IPS DF 4.7 (cell line): ENCODE data around the gene CMPK2.
"Not testable (repeated sequence)": the region's sequence is repeated elsewhere in the genome, so short reads cannot be mapped to it uniquely, and the experiment has no call there.

Experiments
- DNase-seq: peaks from one replicate; pipeline ENCODE4 v3.0.0-alpha.2; 2013; ENCODE audit warnings: low spot score; ENCODE audit errors: extremely low read depth

The CMPK2 gene

GRCh38 chr2:6881046-6881445, 15.3 kb upstream of the CMPK2 start:
- DNase-seq, result no peak

- no peak for DNase-seq
Measured at GRCh38 chr2:6880200-6880733, 14.6 kb upstream of the CMPK2 start.

DNA sequence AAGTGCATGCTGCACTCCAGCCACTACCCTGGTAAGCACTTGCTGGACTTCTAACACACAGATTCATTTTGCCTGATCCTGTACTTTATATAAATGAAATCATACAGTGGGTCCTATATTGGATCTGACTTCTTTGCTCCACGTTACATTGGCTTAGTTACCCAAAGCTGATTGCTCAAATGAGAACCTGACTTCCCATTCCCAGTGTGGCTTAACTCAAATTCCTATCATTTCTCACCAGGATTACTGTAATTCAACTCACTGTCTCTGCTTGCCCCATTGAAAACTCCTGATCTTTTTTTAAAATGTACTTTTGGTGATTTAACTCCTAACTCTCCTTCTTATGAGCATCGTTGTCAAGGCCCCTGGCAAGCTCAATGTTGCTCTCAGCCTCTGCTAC, 13.3 kb upstream of the CMPK2 start:
- DNase-seq, result no peak

- no peak for DNase-seq
Measured at GRCh38 chr2:6878549-6878948, 12.8 kb upstream of the CMPK2 start.

DNA sequence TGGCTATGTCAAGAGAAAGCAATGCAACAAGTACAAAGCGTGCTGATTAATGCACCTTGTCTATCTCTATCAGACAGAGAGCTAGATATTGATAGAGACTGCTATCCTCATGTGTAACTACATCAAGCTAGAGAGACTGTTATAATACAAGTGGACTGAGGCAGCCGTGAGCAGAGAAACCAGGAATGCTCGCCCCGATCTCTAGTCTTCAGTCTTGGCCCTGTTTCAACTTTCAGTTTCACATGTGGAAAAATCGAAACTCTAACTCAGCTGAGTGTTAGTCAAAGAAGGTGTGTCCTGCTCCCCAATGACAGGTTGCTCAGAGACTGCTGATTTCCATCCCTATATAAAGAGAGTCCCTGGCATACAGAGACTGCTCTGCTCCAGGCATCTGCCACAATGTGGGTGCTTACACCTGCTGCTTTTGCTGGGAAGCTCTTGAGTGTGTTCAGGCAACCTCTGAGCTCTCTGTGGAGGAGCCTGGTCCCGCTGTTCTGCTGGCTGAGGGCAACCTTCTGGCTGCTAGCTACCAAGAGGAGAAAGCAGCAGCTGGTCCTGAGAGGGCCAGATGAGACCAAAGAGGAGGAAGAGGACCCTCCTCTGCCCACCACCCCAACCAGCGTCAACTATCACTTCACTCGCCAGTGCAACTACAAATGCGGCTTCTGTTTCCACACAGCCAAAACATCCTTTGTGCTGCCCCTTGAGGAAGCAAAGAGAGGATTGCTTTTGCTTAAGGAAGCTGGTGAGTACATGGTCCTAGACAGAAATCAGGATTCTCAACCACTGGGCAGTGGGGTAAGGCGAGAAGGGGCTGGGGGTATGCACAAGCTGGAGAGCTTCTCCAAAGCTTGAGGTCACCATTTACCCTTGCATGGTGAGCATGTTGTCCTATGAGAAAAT, 11.9 kb upstream of the CMPK2 start, which contains the start of gene RSAD2:
RSAD2 (plus strand) TSS at position 376 of the 903 bp plus-strand sequence; CDS start at position 400, 24 bp downstream.
- no peak for DNase-seq

GRCh38 chr2:6876309-6876708, 10.6 kb upstream of the CMPK2 start:
- DNase-seq, result no peak

DNA sequence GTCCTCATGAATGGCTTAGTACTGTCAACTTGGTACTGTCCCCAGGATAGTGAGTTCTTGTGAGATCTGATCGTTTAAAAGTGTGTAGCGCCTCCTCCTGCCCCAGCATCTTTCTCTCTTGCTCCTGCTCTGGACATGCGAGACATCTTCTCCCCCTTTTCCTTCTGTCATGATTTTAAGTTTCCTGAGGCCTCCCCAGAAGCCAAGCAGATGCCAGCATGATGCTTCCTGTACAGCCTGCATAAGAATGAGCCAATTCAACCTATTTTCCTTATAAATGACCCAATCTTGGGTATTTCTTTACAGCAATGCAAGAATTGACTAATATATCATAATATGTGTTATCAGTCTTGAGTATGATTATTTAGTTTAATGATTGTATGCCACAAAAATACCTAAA, 8.3 kb upstream of the CMPK2 start:
- DNase-seq, result no peak

DNA sequence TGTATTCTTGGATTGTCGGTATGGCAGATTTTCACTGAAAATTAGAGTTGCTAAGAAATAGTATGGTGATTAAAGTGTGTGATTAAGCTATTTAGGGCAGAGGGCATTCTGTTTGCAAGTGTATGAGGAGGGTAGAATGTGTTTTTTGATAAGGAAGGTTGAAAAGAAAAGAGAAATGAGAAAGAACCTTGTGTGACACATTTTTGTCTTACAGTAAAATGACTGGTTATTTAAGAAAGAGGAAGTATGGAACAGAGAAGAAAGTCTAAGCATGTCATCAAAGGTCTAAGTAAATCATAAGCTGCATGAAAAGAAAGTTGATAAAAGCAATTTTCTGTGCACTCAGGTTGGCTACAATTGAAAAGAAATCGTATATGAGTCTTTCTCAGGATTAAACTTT, 6.7 kb upstream of the CMPK2 start:
- no peak for DNase-seq

- no peak for DNase-seq
Measured at GRCh38 chr2:6866982-6867381, 1.3 kb upstream of the CMPK2 start.

DNA sequence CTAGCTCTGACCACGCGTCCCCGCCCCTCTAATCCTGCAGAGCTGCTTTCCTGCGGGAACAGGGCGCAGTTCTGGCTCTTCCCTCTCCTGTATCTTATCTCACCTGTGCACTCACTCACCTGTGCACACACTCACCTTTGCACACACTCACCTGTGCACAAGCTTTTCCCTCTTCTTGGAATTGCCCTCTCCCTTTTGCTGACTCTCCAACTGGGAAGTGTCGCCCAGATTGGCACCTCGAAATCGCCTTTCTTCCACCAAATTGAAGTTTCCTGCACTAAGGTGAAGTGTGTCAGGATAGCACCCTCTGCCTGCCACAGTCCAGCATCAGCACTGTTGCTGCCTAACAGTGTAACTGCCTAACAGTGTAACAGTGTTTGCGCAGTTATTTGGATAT, 566 bp upstream of the CMPK2 start:
- DNase-seq, result no peak

DNA sequence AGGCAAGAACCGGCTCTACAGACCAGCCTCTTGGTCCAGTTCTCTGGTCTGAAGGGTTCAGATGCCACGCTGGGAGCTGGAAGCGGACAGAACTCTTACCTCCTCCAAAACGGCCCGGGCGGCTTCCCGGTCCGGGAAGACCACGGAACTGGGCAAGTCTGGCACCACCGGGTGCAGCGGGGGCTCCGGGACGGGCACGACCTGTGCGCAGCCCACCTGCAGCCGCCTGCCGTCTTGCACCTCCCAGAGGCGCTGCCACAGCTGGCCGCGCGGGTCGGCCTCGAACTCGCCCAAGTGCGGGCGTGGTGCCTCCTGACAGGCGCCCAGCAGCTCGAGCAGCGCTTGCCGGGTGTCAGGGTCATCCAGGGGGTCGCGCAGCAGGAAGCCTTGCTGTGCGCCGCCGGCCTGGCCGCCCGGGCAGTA, 773 bp downstream of the CMPK2 start:
- no peak for DNase-seq

DNA sequence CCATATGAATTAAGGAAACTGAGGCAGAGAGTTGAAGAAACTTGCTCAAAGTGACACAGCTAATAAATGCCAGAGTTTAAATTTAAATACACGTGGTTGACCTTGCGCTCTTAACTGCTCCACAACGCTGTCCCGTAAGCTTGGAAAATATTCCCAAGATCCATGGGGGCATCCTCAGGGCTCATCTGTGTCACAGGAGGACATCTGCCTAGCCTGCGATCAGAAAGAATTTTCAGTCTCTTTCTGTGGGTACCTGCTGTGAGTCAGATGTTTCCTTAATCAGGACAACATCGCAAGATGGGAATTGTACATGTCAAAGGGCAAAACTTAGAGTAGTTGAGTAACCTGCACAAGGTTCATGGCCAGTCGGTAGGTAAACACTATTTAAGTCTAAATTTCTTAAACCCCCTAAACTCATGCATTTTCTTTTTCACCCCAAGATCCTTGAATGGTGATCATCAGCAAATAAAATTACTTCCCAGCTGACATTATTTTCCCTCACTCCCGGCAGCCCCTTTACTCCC, 1.4 kb downstream of the CMPK2 start:
- DNase-seq, result no peak

DNA sequence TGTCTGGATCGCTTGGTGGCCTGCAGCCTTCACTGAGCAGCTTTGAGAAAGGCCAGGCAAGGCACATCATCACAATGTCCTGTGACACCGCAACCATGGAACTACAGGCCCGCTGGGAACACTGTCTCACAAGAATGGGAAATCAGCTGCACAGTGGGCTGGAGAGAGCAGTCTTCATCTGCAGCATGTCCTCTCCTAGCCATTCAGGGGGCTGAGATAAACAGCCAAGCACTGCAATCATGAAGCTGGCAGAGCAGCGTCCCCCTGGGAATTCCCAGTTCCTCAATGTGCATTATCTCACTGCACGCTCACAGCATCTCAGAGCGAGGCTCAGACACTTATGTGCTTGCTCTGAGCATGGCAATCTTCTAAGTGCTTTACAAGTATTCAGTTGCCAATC, 1.9 kb downstream of the CMPK2 start:
- DNase-seq, result no peak

- no peak for DNase-seq
Measured at GRCh38 chr2:6860296-6860695, 5.4 kb downstream of the CMPK2 start.

- not testable (repeated sequence) for DNase-seq
Measured at GRCh38 chr2:6858466-6859027, 7.2 kb downstream of the CMPK2 start.

GRCh38 chr2:6856548-6856920, 9.2 kb downstream of the CMPK2 start:
- DNase-seq, result no peak

DNA sequence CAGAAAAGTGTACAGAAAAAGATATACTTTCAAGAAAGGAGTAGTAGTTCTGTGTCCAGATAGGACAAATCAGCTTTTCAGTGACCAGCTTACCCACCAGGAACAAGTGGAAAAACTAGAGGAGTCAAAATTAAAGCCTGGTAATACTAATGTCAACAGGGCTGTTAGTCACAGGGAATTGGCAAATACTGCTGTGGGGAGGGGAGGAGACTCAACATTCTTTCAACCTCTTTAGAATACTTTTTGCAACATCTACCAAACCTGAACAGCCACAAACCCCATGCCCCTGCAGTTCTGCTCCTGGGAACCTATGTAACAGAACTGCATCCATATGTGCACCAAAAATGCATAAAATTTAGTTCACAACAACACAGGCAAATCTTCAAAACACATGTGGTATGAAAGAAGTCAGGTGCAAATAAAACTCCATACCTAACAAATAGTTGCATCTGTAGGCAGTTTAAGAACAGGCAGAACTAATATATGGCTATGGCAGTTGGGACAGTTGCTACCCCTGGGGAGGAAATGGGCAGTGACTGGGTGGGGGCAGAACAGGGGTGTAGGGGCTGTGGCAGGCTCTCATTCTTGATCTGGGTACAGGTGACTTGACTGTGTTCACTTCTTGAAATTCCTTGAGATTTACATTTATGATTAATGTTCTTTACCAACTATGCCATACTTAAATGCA, 9.7 kb downstream of the CMPK2 start:
- no peak for DNase-seq

- DNase-seq, result no peak
Measured at GRCh38 chr2:6854416-6854815, 11.3 kb downstream of the CMPK2 start.

DNA sequence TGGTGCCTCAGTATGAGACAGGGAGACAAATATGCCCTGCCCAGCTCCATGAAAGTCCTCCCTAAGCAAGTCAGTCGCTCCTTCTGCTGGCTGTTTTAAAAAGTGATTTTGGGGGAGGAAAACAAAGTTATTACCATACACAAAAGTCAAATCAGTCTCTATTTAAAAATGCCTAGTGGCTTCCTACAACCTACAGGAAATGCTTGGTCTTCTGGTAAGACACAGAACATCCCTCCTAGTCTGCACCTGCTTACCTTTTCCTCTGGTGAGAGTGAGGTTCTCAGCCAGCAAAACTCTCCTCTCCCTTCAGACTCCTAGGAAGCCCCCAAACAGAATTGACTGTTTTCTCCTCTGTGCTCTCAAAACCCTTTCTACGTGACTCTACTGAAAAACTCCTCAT, 13.5 kb downstream of the CMPK2 start:
- no peak for DNase-seq

DNA sequence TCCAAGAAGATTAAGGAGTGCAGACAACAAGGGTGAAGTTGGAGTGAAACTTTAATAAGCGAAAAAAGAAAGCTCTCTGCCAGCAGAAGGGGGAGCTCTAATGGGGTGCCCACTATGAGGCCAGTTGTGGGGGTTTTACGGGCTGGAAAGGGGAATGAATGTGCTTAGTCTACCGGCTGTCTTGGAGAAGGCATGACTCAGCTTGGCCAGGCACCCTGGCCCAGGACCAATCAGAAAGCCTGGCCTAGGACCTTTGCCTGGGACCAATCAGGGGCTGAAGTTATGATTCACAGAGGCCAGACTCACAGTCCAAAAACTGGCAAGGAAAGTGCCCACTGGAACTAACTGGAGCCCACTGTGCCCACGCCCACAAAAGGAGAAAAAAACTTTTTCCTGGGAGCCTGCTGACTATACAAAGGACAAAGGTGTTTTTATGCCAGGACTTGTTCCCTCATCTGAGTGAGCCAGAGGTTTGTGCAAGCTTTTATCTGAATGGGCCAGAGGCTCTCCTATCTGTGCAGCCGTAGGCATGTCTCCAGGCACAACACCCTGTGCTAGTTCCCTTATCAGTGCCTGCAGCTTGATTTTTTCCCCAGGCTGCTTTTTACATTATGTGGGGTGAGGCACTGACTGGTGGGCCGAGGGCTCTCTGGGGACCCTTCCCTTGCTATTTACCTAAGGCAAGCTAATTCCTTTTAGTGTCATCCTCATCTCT, 18.6 kb downstream of the CMPK2 start:
- DNase-seq, result no peak

GRCh38 chr2:6846540-6846939, 19.2 kb downstream of the CMPK2 start:
- no peak for DNase-seq
